NK-92 (cell line): ENCODE results near the gene RBM33.

Experiments
- DNase-seq: peaks from one replicate; lab custom pipeline; 2025; ENCODE audit not compliant: unreplicated experiment; lab: John Stamatoyannopoulos, UW

RBM33 gene

DNA sequence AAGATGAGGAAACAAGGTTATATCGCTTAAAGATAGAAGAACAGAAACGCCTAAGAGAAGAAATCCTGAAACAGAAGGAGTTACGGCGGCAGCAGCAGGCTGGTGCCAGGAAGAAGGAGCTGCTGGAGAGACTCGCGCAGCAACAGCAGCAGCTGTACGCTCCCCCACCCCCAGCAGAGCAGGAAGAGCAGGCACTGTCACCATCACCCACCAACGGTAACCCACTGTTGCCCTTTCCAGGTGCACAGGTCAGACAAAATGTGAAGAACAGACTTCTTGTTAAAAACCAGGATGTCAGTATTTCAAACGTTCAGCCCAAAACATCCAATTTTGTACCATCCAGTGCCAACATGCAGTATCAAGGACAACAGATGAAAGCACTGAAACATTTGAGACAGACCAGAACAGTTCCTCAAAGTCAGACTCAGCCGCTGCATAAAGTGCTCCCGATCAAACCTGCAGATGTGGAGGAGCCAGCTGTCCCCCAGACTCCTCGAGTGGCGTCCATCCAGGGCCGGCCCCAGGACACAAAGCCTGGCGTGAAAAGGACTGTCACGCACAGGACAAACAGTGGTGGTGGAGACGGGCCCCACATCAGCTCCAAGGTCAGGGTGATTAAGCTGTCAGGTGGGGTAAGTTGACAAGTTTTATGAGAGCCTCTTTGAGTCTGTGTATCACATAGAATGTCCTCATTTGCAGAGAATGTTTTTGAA, 100.7 kb downstream of the RBM33 start:
- DNase-seq: no peak

DNA sequence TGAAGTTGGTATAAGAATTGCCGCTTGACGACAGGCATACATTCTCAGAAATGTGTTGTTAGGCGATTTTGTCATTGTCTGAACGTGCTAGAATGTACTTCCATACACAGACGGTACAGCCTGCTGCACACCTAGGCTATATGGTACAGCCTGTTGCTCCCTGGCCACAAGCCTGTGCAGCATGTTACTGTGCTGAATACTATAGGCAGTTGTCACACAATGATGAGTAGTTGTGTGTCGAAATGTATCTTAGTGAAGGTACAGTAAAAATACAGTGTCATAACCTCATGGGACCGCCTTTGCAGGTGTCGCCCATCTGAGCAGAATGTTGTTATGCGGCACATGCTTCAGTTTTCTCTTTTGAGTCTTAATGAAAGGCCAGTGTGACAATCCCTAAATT, 101.3 kb downstream of the RBM33 start:
- no peak for DNase-seq

DNA sequence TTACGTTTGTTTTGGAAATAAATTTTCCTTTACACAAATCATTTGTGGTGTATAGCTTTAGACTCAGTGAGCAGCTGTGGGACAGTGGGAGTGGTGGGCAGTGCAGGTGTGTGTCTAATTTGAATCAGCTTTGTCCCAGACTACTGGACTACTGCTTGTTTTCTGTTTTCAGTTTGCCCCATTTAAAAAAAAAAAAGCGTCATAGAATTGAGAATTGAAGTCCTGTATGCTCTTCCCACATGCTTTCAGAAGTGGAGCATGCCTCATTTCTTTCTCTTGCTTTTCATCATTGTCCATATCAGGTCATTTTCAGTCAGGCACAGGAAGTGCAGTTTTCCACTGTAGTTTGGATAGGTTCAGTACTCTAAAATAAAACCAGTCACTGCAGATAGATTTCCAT, 101.7 kb downstream of the RBM33 start:
- no peak for DNase-seq

DNA sequence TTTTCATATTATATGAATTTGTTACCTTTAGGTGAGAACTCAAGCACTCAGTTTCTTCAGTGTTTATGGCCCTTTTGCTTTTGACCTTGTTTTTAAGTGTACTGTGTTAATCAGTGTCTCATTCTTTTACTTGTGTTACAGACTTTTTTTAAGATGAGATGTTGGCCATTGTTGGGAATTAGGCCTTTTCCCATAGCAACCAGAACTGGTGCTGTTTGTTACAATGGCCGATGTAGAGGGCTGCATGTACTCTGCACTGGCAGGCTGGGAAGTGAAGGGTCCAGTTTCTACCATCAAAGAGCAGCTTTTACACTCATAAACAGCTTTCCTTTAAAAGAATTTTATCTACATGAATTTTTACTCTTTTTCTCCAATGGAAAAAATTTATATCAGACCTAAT, 102.7 kb downstream of the RBM33 start:
- no peak for DNase-seq

DNA sequence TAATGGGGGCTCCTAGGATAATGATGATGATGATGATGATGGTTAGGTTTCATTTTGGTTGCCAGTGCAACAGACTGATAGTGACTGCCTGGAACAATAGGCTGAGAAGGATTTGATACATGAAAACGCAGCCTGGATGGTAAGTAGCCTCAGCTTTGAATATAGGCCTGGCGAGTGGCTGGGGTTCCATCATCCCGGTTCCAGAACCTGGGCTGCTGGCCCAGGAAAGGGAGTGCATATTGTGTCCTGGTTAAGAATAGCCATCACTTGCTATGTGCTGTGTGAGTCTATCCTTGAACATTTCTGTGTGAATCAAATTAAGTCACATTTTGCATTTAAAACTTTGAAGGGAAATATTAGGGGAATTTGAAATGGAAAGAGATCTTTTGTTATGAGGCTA, 105.1 kb downstream of the RBM33 start:
- DNase-seq: no peak

DNA sequence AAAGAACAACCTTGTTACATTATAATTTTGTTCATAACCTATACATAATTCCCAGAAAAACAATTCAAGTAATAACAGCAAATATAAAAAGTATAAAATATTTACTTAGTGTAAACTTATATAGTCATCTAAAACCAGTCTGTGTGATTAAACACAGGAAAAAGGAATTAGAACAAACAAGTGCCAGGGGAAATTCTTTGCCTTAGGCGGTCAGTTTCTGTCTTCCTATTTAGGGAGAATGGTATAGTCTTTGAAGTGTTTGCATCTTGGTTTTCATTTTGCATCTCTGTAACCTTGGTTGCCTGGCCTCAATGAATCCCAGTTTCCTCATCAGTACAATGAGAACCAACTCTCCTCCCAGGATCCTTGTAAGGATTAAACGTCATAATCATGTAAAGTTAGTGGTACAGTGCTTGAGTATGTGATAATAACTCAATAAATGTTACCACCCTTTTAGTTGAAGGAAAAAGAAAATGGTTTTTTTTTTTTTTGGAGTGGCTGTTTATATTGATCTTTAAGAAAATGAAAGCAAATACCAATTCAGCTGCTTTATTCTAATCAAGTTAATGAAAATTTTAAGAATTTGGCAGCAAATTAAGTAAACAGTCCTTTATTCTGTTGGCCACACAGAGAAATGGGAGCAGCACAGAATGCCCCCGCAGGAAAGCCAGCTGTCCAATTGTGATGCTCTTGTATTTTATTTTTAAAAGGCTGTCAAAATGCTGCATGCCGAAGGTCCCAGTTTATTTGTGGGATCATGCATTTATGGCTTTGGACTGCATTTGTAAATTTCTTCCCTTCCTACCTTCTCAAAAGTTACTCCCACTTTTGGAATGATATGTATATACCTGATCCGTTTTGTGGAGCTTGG, 106.0 kb downstream of the RBM33 start:
- DNase-seq: no peak

DNA sequence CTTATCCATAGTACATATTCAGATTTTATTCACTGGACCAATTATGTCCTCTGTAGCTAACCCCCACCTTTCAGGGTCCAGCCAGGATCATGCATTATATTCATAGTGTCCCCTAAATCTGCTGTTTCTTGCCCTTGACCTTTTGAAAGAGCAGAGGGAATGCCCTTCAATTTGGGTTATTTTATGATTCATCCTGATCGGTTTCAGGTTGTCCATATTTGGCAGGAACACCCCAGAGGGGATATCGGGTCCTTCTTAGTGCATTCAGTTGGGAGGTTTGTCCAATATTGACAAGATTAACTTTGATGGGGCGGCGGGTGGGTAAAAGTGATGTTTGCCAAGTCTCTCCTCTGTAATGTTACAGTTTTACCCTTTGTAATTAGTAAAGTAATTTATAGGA, 106.9 kb downstream of the RBM33 start:
- no peak for DNase-seq

DNA sequence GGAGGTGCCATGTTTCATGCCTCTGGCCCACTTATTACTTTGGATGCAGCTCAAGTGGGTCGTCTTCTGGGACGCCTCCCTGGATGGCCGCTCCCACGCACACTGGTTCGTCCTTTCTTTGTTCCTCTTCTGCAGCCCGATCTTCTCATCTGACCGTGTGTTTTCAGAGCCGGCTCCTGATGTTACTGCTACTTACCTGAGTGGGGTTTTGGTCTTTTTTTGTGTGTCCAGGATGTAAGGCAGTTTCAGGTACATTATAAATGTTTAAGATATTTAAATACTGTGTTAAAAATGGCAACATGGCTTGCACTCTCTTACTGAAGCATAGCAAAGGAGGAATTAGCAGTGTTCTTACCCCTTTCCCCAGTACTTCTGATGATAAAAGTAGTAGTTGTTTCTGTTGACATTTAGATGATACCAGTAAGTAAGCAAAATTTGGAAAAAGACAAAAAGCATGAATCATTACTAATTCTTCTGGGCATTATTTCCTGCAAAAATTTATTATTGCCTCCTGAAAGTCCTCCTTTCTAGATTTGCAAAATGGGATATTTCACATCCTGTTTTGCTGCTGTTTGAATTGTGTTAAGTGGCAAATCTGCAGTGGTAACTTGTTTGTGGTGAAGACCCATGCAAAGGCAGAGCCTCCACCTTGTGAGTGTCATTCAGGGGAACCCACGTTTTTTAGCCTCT, 108.4 kb downstream of the RBM33 start:
- DNase-seq: no peak

DNA sequence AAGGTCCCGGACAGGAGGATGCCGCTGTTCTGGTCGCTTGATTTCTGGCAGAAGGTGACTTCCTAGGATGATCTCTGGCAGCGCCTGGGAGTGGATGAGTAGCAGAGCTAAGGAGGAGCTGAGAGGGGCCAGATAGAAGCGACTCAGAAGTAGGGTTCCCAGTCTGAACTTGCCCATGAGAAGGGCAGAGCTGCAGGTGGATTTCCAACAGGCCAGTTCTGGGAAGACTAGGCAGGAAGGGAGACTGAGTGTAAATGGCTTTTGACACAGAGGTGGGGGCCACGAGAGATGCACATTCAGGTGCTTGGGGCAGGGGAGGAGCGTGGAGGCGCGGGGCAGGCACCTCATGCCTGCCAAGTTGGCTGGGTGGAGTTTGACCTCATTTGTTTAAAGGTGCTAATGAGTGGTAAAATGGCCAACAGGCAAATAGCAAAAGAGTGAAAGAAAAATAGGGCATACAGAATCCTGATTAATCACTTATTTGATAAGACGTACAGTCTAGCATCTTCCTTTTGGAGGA, 109.0 kb downstream of the RBM33 start:
- no peak for DNase-seq

DNA sequence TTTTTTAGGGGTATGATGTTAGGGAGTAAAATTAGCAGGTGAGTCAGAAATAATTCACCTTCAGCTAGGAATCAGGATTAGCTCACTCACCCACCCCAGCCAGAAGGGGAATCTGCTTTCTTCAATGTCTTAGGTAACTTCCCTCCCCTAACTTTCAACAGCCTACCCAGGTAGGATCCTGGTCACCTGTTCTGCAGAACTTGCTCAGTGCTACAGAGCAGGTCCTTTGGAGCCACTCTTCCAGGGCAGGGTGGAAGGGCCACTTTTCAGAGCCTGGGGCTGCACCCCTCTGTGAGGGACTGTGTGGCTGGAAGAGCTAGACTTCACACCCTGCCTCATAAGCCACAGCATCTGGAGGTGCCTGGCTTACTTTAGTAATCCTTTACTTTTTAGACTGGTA, 109.7 kb downstream of the RBM33 start:
- no peak for DNase-seq

DNA sequence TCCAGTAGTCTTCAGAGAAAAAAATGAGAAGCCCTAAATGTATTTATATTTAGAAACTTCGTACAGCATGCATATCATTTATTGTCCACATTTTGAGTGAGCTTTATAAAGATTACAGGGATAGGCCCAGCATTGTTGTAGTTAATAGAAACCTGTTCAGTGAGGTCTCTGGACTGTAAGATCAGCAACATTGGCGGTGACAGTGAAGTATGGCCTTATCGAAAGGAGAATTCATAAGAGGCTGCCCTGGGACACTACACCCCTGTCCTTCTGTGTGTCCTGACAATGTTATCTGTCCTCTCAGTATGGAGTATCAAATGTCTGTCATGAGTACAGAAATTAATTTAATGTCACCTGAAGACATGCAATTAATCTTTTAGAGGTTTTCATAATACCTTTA, 110.6 kb downstream of the RBM33 start:
- DNase-seq: no peak

DNA sequence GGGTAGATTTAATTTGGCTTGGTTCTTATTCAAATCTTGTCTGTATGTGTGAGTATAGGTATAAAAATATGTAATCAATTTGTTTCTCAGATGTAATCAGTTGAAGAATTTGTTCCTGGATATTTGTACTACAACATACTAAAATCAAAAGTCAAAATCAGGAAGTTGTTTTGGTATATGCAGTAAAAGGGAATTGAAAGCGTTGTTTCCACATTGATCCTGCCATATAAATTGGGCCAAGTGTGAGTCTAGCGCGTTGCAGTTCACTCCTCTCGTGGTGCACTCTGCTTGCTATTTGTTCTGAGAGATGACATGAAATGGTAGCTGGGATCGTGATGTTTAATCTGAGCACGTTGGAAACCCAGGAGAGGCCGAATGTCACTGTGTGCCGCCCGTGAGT, 111.9 kb downstream of the RBM33 start:
- no peak for DNase-seq

DNA sequence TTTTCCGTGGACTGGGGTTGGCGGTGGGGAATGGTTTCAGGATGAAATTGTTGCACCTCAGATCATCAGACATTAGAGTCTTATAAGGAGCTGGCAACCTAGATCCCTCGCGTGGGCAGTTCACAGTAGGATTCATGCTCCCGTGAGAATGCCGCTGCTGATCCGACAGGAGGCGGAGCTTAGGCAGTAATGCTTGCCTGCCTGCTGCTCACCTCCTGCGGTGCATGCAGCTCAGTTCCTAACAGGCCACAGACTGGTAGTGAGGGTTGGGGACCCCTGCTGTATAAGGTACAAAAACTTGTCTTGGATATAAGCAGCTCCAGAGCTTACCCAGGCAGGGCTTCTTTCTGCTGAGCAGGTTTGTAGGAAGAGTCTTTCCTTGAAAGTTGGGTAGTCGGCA, 113.9 kb downstream of the RBM33 start:
- DNase-seq: no peak

DNA sequence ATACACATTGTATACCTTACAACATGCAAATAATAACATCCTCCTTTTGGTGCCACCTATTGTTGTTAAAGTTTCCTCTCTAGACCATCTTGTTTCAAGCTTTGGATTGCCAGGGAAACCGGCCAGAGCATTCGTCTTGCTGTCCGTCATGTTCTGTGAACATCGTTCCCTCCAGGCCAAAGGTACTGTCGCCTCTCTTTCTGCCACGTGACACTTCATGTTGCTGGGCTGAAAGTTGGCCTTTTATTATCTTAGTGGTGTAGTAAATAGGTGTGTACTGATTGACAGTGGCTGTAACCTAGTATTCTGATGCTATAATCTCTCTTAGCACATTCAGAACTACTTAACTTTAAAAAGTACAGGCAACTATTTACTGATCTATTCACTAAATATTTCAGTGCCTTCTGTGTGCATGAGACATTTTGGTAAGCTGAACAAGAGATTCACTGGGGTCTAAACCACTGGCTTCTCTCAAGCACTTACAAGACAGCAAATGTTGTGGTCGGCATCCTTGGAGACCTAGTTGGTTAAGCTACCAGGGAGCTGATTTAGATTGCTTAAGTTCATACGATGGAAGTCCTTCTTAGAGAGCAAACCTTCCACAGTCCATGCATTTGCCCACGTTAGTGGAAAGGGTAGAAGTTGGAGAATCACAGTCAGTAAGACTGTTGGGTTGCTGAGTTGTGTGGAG, 115.4 kb downstream of the RBM33 start:
- no peak for DNase-seq

DNA sequence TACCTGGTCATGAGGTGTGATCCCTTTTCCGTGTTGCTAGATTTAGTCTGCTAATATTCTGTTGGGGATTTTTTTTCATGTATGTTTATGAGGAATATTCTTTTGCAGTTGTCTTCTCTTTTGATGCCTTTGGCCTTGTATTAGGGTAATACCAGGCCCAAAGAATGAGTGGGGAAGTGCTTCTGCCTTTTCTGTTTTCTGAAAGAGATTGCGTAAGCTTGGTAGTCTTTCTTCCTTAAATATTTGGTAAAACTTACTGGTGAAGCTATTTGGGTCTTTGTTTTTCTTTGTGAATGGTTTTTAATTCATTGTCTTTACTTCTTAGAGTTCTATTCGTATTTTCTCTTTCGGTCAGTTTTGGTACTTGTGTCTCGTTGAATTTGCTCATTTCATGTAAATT, 116.7 kb downstream of the RBM33 start:
- no peak for DNase-seq

DNA sequence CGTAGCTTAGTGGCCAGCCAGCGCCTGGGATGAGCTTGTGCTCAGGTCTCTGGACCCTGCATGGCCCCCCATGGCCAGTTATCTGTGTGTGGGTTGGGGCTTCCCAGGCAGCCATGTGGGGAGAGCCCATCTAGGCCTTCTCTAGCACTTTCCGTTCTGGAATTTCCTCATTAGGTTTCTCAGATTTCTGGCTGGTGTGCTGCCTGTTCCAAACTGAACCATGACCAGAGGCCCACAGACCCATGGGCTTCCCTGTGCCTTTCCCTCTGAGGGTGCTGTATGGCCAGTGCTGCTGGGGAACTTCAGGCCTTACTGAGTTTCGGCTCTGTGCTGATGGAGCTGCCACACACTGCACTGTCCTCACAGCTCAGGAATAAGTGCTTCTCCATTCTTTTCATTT, 117.6 kb downstream of the RBM33 start:
- no peak for DNase-seq

DNA sequence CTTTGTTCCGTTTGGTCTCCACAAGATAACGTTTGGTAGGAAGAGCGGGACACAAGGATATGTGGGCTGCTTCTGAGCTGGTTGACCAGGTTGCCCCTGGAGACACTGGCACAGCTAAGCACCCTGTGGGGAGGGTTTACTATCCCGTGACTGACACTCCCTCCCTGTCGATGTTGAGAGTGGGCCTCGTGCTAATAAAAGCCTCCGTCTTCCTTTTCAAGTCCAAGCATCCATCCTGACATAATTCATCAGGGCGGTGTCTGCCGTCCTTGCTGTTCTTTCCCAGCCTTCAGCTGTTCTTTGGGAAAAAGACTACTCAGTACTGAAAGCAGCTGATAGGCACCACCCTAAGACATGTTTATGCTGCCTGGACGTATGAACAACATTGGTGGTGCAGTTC, 118.2 kb downstream of the RBM33 start:
- no peak for DNase-seq

DNA sequence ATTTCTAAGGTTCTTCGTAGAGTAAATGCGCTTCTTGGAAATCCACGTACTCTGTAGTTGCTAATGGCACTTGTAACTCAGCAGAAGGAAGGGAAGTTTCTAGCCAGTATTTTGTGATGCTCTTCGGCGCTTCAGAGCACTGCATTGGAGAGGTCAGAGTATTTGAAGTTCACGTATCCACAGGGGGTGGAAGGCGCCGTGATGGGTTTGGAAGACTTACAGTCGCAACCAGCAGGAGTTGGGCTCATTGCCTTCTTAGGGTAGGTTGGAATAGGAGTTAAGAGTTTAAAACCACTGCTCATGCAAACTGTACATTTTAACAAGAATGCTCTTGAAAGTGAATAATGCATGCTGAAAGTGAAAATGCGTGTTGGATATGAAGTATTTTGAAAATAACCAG, 118.7 kb downstream of the RBM33 start:
- DNase-seq: no peak

DNA sequence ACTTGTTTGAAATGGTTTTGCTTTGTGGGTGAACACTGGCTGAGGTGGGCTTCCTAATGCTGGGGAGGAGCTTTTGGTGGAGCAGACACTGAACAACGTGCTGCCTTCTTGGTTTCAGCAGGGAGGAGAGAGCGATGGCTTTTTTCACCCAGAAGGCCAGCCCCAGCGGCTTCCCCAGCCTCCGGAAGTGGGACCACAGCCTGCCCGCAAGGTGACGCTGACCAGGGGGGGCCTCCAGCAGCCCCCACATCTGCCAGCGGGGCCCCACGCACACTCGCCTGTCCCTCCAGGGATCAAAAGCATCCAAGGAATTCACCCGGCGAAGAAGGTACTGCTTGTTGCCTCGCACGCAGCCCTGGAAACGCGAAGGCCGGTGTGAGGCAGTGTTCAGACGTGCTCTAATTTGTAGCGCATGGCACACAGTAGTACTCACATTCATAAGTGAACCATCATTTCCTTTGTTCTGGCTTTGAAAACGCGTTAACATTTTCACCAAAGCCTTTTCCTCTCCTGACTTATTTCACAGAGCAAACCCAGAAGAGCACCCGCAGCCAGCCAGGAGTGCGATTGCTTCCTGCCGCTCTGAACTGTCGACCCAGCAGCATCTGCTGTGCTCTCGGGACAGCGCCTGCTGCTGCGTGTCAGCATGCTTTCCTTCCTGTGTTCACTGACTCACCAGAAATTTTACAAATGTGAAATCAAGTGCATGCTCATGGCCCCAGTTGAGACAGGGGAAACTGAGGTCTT, 119.4 kb downstream of the RBM33 start:
- no peak for DNase-seq

DNA sequence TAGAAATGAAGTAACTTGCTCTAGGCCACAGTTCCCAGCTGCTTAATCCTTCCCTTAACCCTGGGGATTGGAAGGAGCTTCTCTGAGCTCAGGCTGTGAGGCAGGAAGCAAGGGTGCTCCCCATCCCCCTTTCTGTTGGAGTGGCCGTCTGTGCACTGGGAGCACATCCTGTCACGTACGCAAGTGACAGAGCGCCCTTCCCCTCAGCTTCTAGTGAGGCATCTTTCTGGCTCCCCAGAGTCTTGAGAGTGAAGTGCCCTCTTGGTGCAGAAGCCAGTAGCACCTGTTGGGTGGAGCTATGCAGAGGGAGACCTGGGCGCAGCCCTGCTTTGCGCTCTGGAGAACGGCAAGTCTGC, 120.0 kb downstream of the RBM33 start:
- no peak for DNase-seq

DNA sequence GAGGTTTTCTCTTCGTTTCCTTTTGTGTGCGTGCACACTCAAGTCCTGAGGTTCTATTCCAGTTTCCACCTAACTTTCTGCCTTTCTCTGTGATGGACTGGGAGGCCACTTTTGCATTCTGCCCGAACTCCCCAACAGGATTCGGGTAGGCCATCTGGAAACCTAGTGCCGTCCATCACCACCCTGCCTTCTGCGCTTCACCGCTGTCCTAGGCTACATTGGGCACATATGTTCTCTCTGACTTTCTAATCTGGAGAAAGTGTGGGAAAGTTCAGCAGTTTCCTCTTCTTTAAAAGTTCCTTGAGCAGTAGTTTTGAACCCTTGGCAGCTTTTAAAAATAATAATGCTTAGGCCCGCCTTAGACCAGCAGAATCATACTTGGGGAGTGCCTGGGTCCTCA, 121.0 kb downstream of the RBM33 start:
- no peak for DNase-seq
